ENCODE data around the gene DCD. TPM values are rescaled to one million over a fixed set of nuclear protein-coding genes. Genes with fewer than 3 reads are reported as not detected.

Gene DCD
- total and polyA plus RNA-seq, 2 of the 8 experiments (the other 6 are each of a cell fraction or from before 2014, with no cell fraction given) = not detected

DNA sequence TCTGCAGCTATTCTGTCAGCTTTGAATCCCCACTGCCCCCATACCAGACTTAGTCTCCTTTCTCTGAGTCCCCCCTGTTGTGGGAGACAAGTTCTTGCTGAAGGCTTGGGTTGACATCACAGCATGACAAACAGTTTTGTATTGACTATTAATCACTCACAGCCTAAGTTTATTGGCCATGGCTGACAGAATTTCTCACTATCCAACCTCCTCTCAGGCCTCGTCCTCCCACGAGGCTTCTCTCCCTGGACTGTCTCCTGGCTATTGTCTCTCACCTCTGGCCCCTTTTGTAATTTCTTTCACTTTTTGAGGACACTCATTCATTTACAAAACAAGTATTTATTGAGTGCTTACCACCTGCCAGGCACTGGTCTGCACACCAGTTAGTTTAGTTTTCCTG lies 35.2 kb upstream of the DCD start (continued):
- no peak for TF ChIP-seq RNF2 (IDR thresholded peaks at IDR 0.05; ENCODE audit: borderline replicate concordance, low read depth, low read length, missing control alignments, poor library complexity, severe bottlenecking)
- TF ChIP-seq, protein P1, sequence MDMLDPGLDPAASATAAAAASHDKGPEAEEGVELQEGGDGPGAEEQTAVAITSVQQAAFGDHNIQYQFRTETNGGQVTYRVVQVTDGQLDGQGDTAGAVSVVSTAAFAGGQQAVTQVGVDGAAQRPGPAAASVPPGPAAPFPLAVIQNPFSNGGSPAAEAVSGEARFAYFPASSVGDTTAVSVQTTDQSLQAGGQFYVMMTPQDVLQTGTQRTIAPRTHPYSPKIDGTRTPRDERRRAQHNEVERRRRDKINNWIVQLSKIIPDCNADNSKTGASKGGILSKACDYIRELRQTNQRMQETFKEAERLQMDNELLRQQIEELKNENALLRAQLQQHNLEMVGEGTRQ (IDR thresholded peaks at IDR 0.05; ENCODE audit: low read length) = no peak
- TF ChIP-seq, protein P2, sequence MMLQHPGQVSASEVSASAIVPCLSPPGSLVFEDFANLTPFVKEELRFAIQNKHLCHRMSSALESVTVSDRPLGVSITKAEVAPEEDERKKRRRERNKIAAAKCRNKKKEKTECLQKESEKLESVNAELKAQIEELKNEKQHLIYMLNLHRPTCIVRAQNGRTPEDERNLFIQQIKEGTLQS (IDR thresholded peaks at IDR 0.05; ENCODE audit: insufficient read depth, low read depth, low read length) = no peak
- TF ChIP-seq SRF (IDR thresholded peaks at IDR 0.05; ENCODE audit: low read depth, low read length) = no peak
- no peak for TF ChIP-seq GABPA (IDR thresholded peaks at IDR 0.05; ENCODE audit: borderline replicate concordance, insufficient read depth, low read length)
- no peak for TF ChIP-seq POU5F1 (IDR thresholded peaks at IDR 0.05; ENCODE audit: low read depth, low read length)
